AG04450 (cell line): Measurements from ENCODE around the gene SEC23A. TPM values are rescaled to one million over a fixed set of nuclear protein-coding genes. Genes with fewer than 3 reads are reported as not detected.

Source experiments
- CTCF ChIA-PET: fragments of 300-600, 350-600 bp; formaldehyde crosslinking; extraction: SDS; loops from one replicate; lab custom pipeline; 2022; ENCODE audit warnings: antibody characterized with exemption, inconsistent platforms; lab: Charles Lee
- POLR2A ChIA-PET: fragments of 350-600 bp; formaldehyde crosslinking; extraction: SDS; loops from one replicate; lab custom pipeline; 2021; ENCODE audit warnings: antibody characterized with exemption, inconsistent platforms; lab: Yijun Ruan, JAX
- DNase-seq: peaks from one replicate; pipeline ENCODE4 v3.0.0-alpha.2; 2011; ENCODE audit warnings: low read depth, low spot score
- H3K27ac ChIP-seq: one replicate; pipeline ENCODE4 v1.5.1; 2012; ENCODE audit warnings: low read depth, low read length, control low read depth
- H3K27me3 ChIP-seq: one replicate; pipeline ENCODE4 v1.6.0; 2012; ENCODE audit warnings: low read length; ENCODE audit not compliant: control insufficient read depth, insufficient read depth
- H3K4me3 ChIP-seq: 2 replicates; pipeline ENCODE4 v1.5.1; 2011; ENCODE audit warnings: mild to moderate bottlenecking, low read depth, low read length, control low read depth
- H3K9me3 ChIP-seq: 2 replicates; pipeline ENCODE4 v1.5.1; 2012; ENCODE audit warnings: low read length; ENCODE audit not compliant: control insufficient read depth, insufficient read depth
- CTCF ChIP-seq: IDR thresholded peaks from 2 replicates; pipeline ENCODE4 v1.5.1; 2011; ENCODE audit warnings: low read depth, low read length, control low read depth, inconsistent platforms
- polyA plus RNA-seq: library from polyadenylated mRNA; depleted of rRNA; stranded (reverse); fragments of >200 nt; gene quantifications from 2 replicates; pipeline ENCODE4 v1.2.3, GENCODE V29; 2011

SEC23A gene
- polyA plus RNA-seq, 1 experiment, result 310 TPM

GRCh38 chr14:39090548-39091111 lies 12.4 kb downstream of the SEC23A start:
- H3K27me3 ChIP-seq, result no peaks in the 10 kb centered on the region
- ChIA-PET POLR2A (no interaction called here), CTCF (no interaction called here)
- no peak overlapping the region for H3K27ac ChIP-seq
- H3K9me3 ChIP-seq, result no peaks in the 10 kb centered on the region
- TF ChIP-seq CTCF, result no peak
- H3K4me3 ChIP-seq, result no peak overlapping the region
- DNase-seq, result no peak

- no peak overlapping the region for H3K27ac ChIP-seq
- TF ChIP-seq CTCF, result no peak
- no peak for DNase-seq
- no peaks in the 10 kb centered on the region for H3K9me3 ChIP-seq
- H3K4me3 ChIP-seq, result no peak overlapping the region
- CTCF ChIA-PET, result no interaction called here
- no peaks in the 10 kb centered on the region for H3K27me3 ChIP-seq
- POLR2A ChIA-PET, result no interaction called here
Measured at GRCh38 chr14:39087493-39087892, 15.5 kb downstream of the SEC23A start.

- Histone ChIP-seq H3K4me3 (no peak overlapping the region), H3K9me3 (no peaks in the 10 kb centered on the region), H3K27ac (no peak overlapping the region), H3K27me3 (no peaks in the 10 kb centered on the region)
- no peak for TF ChIP-seq CTCF
- ChIA-PET POLR2A (no interaction called here), CTCF (no interaction called here)
- DNase-seq, result no peak
Measured at GRCh38 chr14:39085933-39086332, 17.1 kb downstream of the SEC23A start.

GRCh38 chr14:39083127-39083526 lies 19.9 kb downstream of the SEC23A start:
- no peak for TF ChIP-seq CTCF
- Histone ChIP-seq H3K27me3 (no peaks in the 10 kb centered on the region), H3K27ac (no peak overlapping the region), H3K4me3 (no peak overlapping the region), H3K9me3 (no peaks in the 10 kb centered on the region)
- DNase-seq, result no peak
- ChIA-PET POLR2A (no interaction called here), CTCF (no interaction called here)

GRCh38 chr14:39080886-39081285 lies 22.1 kb downstream of the SEC23A start:
- ChIA-PET CTCF (interaction anchor here (0.6 to 0.9 kb wide), 4 partner anchors 27 to 1851 kb away, joined by 3 to 4 read pairs (median 4); no protein-coding TSS in a partner anchor), POLR2A (interaction anchor here (0.6 to 0.7 kb wide), 3 partner anchors 12 to 112 kb away, joined by 3 read pairs; no protein-coding TSS in a partner anchor)
- DNase-seq, result no peak
- no peak overlapping the region for H3K27ac ChIP-seq
- TF ChIP-seq CTCF, result no peak
- H3K4me3 ChIP-seq, result no peak overlapping the region
- H3K9me3 ChIP-seq, result no peaks in the 10 kb centered on the region
- no peaks in the 10 kb centered on the region for H3K27me3 ChIP-seq
